GM12891 (cell line): ENCODE results near the gene CSNK2B.

ENCODE experiments used
- PAX5 ChIP-seq: IDR thresholded peaks from 2 replicates; pipeline ENCODE4 v1.6.1; 2011; ENCODE audit warnings: low read length, moderate library complexity, mild to moderate bottlenecking; ENCODE audit not compliant: insufficient read depth, severe bottlenecking
- POLR2A ChIP-seq: IDR thresholded peaks from 2 replicates; pipeline ENCODE4 v1.6.1; 2011; ENCODE audit warnings: low read depth, low read length, control low read depth
- POLR2AphosphoS5 ChIP-seq: IDR thresholded peaks from 2 replicates; pipeline ENCODE4 v1.6.1; 2011; ENCODE audit warnings: low read depth, low read length, control low read depth
- POU2F2 ChIP-seq: IDR thresholded peaks from 2 replicates; pipeline ENCODE4 v1.6.1; 2011; ENCODE audit warnings: low read depth, mild to moderate bottlenecking, control low read depth, low read length, moderate library complexity
- SPI1 ChIP-seq: IDR thresholded peaks from 2 replicates; pipeline ENCODE4 v1.6.1; 2011; ENCODE audit warnings: low read depth, low read length, control low read depth
- TAF1 ChIP-seq: IDR thresholded peaks from 2 replicates; pipeline ENCODE4 v1.6.1; 2011; ENCODE audit warnings: low read depth, low read length, control low read depth

GRCh38 chr6:31681135-31681671, 15.3 kb downstream of the CSNK2B start:
- TF ChIP-seq TAF1 (0 out of 2 replicates have a peak, but pooled peaks have one; percentile 12), POLR2AphosphoS5 (no peak), POU2F2 (no peak), POLR2A (no peak), SPI1 (no peak), PAX5 (no peak)
